ENCODE measurements around the gene CD200. TPM values are rescaled to one million over a fixed set of nuclear protein-coding genes. Genes with fewer than 3 reads are reported as not detected.

Gene CD200
- total and polyA plus RNA-seq, 2 of the 4 experiments (the other 2 are of a cell fraction) = 1.1 to 1.7 TPM

DNA sequence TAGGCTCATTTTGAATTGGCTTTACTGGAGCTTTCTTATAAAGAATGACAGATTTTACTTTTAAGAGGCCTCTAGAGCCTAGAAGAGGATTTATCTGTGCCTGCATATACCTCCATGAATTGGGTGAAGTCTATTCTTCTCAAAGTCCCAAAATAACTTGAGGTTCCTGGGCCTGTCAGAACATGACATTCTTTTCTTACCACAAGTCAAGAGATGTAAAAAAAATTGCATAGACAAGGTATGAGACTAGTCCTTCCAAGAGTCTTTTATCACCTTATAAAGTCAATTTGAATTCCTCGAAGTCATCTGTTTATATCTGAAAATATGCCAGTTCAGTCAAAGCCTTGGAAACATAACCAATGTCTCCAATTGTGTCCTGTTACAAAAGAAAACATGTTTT, 17.2 kb upstream of the CD200 start:
- no peak overlapping the region for H2BK20ac ChIP-seq (ENCODE audit: low read depth, low read length)
- no peak overlapping the region for H3K18ac ChIP-seq (ENCODE audit: low read depth, low read length)
- H3K27ac ChIP-seq (ENCODE audit: insufficient read depth, low read length) = no peak overlapping the region
- ChIA-PET CTCF (no interaction called here), POLR2A (ENCODE audit: unreplicated experiment) (no interaction called here)
- ATAC-seq (ENCODE audit: low read depth) (no peak), DNase-seq (no peak)
- H2AK9ac ChIP-seq (replicated peaks; ENCODE audit: low read depth, low read length, poor library complexity) = no peak overlapping the region
- no peak overlapping the region for H3K9ac ChIP-seq (ENCODE audit: low read depth, low read length)
- no peaks in the 10 kb centered on the region for H3K79me1 ChIP-seq (ENCODE audit: low read depth in 1 of 2, low read length in 2 of 2)
- H4K91ac ChIP-seq (ENCODE audit: insufficient read depth, low read depth, low read length) = no peak overlapping the region
- no peak overlapping the region for H3K4me2 ChIP-seq (ENCODE audit: low read depth, low read length)
- no peaks in the 10 kb centered on the region for H3K4me1 ChIP-seq (ENCODE audit: control insufficient read depth, insufficient read depth, low read length)
- H2BK5ac ChIP-seq (ENCODE audit: low read depth, low read length, poor library complexity, severe bottlenecking) = no peak overlapping the region
- H3K4ac ChIP-seq (ENCODE audit: low read depth, low read length) = no peak overlapping the region
- H3K14ac ChIP-seq (replicated peaks; ENCODE audit: low read depth, low read length) = no peak overlapping the region
- no peaks in the 10 kb centered on the region for H3K36me3 ChIP-seq (ENCODE audit: control insufficient read depth, insufficient read depth, low read length)
- dilution Hi-C loops (cut with HindIII; ENCODE audit: low sequenced_read_pairs, unreplicated experiment) = loop anchor here (25.0 kb wide), 1 partner anchor 197 kb away; no protein-coding TSS in a partner anchor
- peaks cover 4% of the 10 kb centered on the region; the same call in 1 of the 2 replicates for H3K27me3 ChIP-seq (ENCODE audit: control insufficient read depth, insufficient read depth, low read length)
- no peaks in the 10 kb centered on the region for H3K9me1 ChIP-seq (ENCODE audit: insufficient read depth, low read length)
- BruUV-seq (replicated peaks) = no TSS peak
- no peak overlapping the region for H3K4me3 ChIP-seq (ENCODE audit: insufficient read depth, low read depth, low read length)
- no peak for TF ChIP-seq MAFK (IDR thresholded peaks at IDR 0.05; ENCODE audit: low read depth, low read length)
- no peak for TF ChIP-seq CHD1 (IDR thresholded peaks at IDR 0.05; ENCODE audit: low read depth, low read length)
- no peak for TF ChIP-seq CTCF (conservative IDR thresholded peaks at IDR 0.05; ENCODE audit: low read depth, low read length)
- no peak for TF ChIP-seq USF2 (IDR thresholded peaks at IDR 0.05; ENCODE audit: low read depth, low read length)
- no peak for TF ChIP-seq CEBPB (IDR thresholded peaks at IDR 0.05; ENCODE audit: low read depth, low read length)
- TF ChIP-seq MAZ (IDR thresholded peaks at IDR 0.05; ENCODE audit: borderline replicate concordance, low read depth, low read length) = no peak
- no peak for TF ChIP-seq RAD21 (IDR thresholded peaks at IDR 0.05; ENCODE audit: low read length)
- no peak for TF ChIP-seq POLR2A (IDR thresholded peaks at IDR 0.05; ENCODE audit: low read depth, low read length)
- TF ChIP-seq RFX5 (IDR thresholded peaks at IDR 0.05; ENCODE audit: low read depth, low read length) = no peak
- TF ChIP-seq FOS (IDR thresholded peaks at IDR 0.05; ENCODE audit: low read depth, low read length) = no peak
- TF ChIP-seq SMC3 (IDR thresholded peaks at IDR 0.05; ENCODE audit: low read depth, low read length) = no peak
- TF ChIP-seq ELK1 (IDR thresholded peaks at IDR 0.05; ENCODE audit: borderline replicate concordance, low read depth, low read length) = no peak
- TF ChIP-seq NFE2L2 (IDR thresholded peaks at IDR 0.05; ENCODE audit: low read depth, low read length) = no peak
- TF ChIP-seq BHLHE40 (IDR thresholded peaks at IDR 0.05; ENCODE audit: low read depth, low read length) = no peak
- no peak for TF ChIP-seq RCOR1 (IDR thresholded peaks at IDR 0.05; ENCODE audit: insufficient replicate concordance, low read length)
- no peak for TF ChIP-seq MXI1 (IDR thresholded peaks at IDR 0.05; ENCODE audit: borderline replicate concordance, low read depth, low read length)
- no peaks in the 10 kb centered on the region for H4K20me1 ChIP-seq (ENCODE audit: insufficient read depth, low read length)
- H3K56ac ChIP-seq (ENCODE audit: extremely low read depth, insufficient read depth, low read length) = no peak overlapping the region
- no CpG with 5 or more reads among the region's 1 CpG for WGBS, 2 experiments (ENCODE audit: extremely low coverage in 2 of 2, insufficient read length in 1 of 2)
- no peak overlapping the region for H4K8ac ChIP-seq (ENCODE audit: low read depth in 2 of 2, low read length in 2 of 2)
- H3K9me3 ChIP-seq (ENCODE audit: control insufficient read depth, insufficient read depth, low read length) = 0 out of 2 replicates have a peak, but pooled peaks cover 2% of the 10 kb centered on the region
- intact Hi-C loops (cut with micrococcal nuclease) = no loop called here
- no peak overlapping the region for H4K5ac ChIP-seq (ENCODE audit: low read depth, low read length)
- H2AK5ac ChIP-seq (ENCODE audit: low read depth, low read length) = no peak overlapping the region
- in situ Hi-C loops (cut with MboI; ENCODE audit: low sequenced_read_pairs) = loop anchor here (25.0 kb wide), 1 partner anchor 672 kb away; the partner anchor contains the start of genes CD200R1 and GTPBP8
- no peak overlapping the region for H3K23ac ChIP-seq (ENCODE audit: low read depth, low read length)
- no peak overlapping the region for H2BK15ac ChIP-seq (ENCODE audit: low read depth, low read length)
- no peak overlapping the region for H2AFZ ChIP-seq (replicated peaks; ENCODE audit: low read length, poor library complexity)
- no peak overlapping the region for H2BK120ac ChIP-seq (ENCODE audit: low read depth, low read length)

Measured in IMR-90 (cell line).